Measurements from ENCODE around the gene FBXO2.

The FBXO2 gene

DNA sequence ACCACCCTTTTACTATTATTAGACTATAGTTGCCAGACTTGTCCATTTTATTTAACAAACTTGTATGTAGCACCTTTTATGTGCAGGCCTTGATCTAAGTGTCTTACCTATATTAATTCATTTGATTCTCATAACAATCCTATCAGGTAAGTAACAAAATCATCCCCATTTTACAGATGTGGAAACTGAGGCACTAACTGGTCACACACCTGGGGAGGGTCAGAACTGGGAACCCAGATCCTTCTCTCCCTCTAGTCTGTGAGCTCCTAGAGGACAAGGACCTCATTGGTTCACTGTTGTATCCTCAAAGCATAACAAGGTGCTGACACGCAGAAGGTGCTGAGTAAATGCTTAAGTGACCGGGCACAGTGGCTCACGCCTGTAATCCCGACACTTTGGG, 14.9 kb downstream of the FBXO2 start:
- H3K27ac ChIP-seq = no peak overlapping the region
- TF ChIP-seq, protein P1, sequence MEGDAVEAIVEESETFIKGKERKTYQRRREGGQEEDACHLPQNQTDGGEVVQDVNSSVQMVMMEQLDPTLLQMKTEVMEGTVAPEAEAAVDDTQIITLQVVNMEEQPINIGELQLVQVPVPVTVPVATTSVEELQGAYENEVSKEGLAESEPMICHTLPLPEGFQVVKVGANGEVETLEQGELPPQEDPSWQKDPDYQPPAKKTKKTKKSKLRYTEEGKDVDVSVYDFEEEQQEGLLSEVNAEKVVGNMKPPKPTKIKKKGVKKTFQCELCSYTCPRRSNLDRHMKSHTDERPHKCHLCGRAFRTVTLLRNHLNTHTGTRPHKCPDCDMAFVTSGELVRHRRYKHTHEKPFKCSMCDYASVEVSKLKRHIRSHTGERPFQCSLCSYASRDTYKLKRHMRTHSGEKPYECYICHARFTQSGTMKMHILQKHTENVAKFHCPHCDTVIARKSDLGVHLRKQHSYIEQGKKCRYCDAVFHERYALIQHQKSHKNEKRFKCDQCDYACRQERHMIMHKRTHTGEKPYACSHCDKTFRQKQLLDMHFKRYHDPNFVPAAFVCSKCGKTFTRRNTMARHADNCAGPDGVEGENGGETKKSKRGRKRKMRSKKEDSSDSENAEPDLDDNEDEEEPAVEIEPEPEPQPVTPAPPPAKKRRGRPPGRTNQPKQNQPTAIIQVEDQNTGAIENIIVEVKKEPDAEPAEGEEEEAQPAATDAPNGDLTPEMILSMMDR (conservative IDR thresholded peaks at IDR 0.05) = no peak

DNA sequence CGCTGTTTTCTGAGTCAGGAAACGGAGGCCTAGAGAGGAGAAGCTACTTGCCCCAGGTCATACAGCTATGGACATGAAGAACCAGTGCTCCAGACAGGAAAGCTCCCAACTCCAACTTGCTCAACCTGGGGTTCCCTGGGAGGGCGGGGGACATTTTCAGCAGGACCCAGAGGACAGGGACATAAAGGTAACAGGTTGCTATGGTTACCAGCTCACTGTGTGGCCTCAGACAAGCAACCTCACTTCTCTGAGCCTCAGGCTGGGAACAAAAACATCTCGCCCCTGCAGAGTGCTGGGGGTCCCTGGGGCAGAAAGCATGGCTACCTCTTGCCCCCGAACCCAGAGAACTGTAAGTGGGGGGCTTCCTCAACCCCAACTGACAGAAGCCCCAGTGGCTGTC, 16.1 kb downstream of the FBXO2 start:
- TF ChIP-seq, protein P1 (conservative IDR thresholded peaks at IDR 0.05) = no peak
- H3K27ac ChIP-seq = no peak overlapping the region

DNA sequence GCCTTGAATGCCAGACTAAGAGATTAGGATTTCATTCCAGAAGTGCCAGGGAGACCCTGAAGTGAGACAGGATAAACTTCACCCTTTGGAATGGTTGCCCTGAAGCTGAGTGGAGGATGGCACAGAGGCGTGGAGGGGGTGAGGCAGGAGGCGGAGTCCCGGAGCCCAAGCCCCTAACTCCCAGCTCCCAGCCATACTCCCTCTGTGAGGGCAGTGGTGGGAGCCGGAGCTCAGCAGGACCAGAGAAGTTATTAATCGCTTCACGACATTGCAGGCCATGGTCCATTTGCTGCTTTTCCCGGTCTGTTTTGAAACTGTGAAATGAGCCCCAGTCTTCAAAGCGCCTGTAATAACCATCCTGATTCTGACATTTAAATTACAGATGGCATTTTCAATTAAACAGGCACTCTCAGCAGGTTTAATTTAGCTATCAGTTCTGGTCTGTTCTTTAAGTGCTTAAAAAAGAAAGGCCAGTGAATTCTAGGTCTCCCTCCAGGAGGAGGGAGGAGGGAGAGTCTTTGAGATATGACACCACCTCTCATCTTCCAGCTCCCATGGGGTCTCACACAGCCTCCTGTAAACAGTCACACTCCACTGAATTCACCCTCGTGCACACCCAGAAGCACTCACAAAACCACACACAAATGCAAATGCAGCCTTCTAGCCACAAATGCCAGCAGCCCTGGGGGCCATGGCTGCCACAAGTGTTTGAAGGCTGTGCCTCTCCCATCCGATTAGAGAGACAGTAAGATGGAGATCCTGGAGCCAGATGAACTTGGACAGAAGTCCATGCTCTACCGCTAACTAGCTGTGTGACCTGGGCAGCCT, 19.6 kb downstream of the FBXO2 start:
- TF ChIP-seq, protein P1 (conservative IDR thresholded peaks at IDR 0.05) = no peak
- H3K27ac ChIP-seq = no peak overlapping the region

DNA sequence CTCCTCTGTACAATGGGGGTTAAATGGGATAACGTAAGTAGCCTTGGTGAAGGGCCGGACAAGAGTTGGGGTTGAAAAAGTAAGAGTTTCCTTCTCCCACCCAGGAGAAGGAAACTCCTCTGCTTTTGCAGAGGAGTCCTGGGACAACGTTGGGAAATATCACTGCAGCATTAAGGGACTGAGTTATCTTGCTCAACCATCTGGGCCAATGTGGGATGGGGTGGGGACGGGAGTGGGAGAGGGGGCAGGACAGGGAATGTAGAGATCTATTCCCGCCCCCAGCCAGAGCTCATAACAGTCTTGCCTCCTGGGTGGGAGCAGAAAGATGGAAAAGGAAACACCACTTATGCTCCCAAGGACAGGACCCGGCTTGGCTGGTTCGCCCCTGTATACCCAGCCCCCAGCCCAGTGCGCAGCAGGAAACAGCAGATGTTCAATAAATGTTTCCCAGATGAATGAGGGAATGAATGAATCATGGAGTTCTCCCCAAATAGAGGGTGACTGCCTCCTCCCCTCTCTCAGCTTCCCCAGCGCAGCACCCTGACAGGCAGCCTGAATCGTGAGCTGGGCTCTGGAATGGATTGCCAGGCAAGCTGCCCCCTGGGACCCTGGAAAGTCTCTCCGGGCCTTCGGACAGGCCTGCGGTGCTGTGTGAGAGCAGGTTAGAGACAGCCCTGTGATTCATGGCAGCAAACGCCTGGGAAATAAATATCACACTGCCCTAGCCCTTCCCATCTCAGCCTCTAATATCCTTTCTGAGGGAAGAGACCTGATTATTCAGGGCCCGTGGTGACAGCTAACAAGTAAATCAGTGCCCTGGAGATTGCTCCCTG, 24.8 kb downstream of the FBXO2 start:
- H3K27ac ChIP-seq = no peak overlapping the region
- TF ChIP-seq, protein P1 (conservative IDR thresholded peaks at IDR 0.05) = no peak

DNA sequence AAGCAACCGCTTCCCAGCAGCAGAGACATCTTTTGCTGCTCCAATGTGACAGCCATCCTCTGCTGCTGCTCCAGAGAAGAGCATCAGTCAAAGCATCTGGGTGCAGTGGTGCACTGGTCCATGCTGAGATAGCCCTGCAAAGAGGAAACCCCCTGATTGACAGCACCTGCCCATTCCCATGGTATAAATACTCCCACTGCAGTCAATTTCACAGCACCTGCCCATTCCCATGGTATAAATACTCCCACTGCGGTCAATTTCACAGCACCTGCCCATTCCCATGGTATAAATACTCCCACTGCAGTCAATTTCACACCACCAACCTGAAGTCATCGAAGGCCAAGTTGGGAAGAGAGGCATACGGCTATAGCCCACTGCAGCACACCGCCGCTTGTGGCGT, 25.5 kb downstream of the FBXO2 start:
- no peak overlapping the region for H3K27ac ChIP-seq
- TF ChIP-seq, protein P1 (conservative IDR thresholded peaks at IDR 0.05) = no peak

DNA sequence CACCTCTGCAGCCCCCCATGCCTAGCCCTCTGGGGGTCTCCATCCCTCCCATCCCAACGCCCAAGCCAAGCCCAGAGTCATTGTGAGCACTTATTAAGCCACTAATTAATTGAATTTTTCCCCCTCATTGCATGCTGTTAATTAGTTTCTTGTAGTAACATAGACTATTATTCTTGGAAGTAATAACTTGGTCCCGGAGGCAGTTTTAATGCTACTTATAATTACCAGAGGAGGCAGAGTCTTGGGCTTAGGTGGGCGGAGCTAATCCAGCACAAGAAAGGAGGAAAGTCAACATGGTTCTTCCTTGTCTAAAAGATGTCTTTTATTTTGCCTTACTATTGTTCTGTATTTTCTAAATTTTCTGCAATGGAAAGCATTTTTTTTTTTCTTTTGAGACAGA, 27.7 kb downstream of the FBXO2 start:
- TF ChIP-seq, protein P1 (conservative IDR thresholded peaks at IDR 0.05) = no peak
- H3K27ac ChIP-seq = no peak overlapping the region

DNA sequence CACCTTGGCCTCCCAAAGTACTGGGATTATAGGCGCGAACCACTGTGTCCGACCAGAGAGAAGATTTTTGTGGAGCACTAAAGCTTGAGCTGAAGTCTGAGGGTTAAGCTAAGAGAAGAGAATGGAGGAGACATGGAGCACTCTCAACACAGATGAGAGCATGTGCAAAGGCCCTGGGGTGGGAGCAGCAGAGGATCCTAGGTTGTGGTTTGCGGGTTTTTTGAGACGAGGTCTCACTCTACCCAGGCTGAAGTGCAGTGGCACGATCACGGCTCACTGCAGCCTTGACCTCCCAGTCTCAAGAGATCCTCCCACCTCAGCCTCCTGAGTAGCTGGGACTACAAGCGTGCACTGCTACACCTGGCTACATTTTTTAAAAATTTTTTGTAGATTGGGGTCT, 30.5 kb downstream of the FBXO2 start:
- TF ChIP-seq, protein P1 (conservative IDR thresholded peaks at IDR 0.05) = no peak
- H3K27ac ChIP-seq = no peak overlapping the region

Measured in VCaP (cell line).